Right lobe of liver (tissue), 6 donors: ENCODE results near the gene ZNF18. TPM values are rescaled to one million over a fixed set of nuclear protein-coding genes. Genes with fewer than 3 reads are reported as not detected.

Source experiments
- ATAC-seq, 4 donors: fragments of 200-7000 bp; cut with Tn5 transposase; one replicate each; pipeline ENCODE4 v1.9.1; 2020; ENCODE audit warnings: mild to moderate bottlenecking in 4 of 4, moderate library complexity in 4 of 4
- DNase-seq, 3 donors: peaks; one replicate each; pipeline ENCODE4 v3.0.0-alpha.2; 2020
- H3K27ac ChIP-seq, 3 donors: fragments of 200-600 bp; one replicate each; pipeline ENCODE4 v1.8.0; 2022
- H3K27me3 ChIP-seq, 2 donors: fragments of 200-600 bp; one replicate each; pipeline ENCODE4 v1.8.0; 2022
- H3K36me3 ChIP-seq, 4 donors: fragments of 200-600 bp; sonication (generic) in 1 of 4; one replicate each; pipeline versions ENCODE4 v1.5.1 to v1.8.0; 2017 to 2022; ENCODE audit warnings: control low read depth in 1 of 4
- H3K4me1 ChIP-seq, 4 donors: fragments of 200-600 bp; sonication (generic) in 1 of 4; one replicate each; pipeline versions ENCODE4 v1.5.1 to v1.8.0; 2017 to 2022; ENCODE audit warnings: control low read depth in 1 of 4
- H3K4me3 ChIP-seq, 3 donors: fragments of 200-600 bp; one replicate each; pipeline ENCODE4 v1.8.0; 2022
- H3K9me3 ChIP-seq, 4 donors: fragments of 200-600 bp; sonication (generic) in 1 of 4; one replicate each; pipeline versions ENCODE4 v1.5.1 to v1.8.0; 2017 to 2022; ENCODE audit warnings: control low read depth in 1 of 4
- CTCF ChIP-seq, 4 donors: fragments of 200-600 bp in 3 of 4; fragments of 450-650 bp in 1 of 4; IDR thresholded peaks; one replicate each; pipeline versions ENCODE4 v1.5.1 to v1.8.0; 2016 to 2022; ENCODE audit warnings: antibody characterized with exemption in 4 of 4, mild to moderate bottlenecking in 2 of 4
- POLR2A ChIP-seq: fragments of 450-650 bp; IDR thresholded peaks from one replicate; pipeline ENCODE4 v1.6.1; 2017; ENCODE audit warnings: antibody characterized with exemption, mild to moderate bottlenecking
- WGBS: methylation state at CpG from one replicate; pipeline ENCODE4 v1.1.6; 2018; ENCODE audit warnings: low coverage, low lambda C conversion rate; ENCODE audit not compliant: insufficient coverage; ENCODE audit errors: missing lambda C conversion rate; 5-methylcytosine and 5-hydroxymethylcytosine counted together
- intact Hi-C, 2 donors: fragments of 100-400 bp; cut with DNase I; formaldehyde crosslinking; loops; one replicate each; pipeline versions ENCODE4 v1.11.2 to v1.14.1; 2022
- small RNA-seq, 2 experiments: library from RNA; depleted of rRNA; stranded (forward); fragments of <200 nt; gene quantifications; one replicate each; pipeline ENCODE3, GENCODE V24; 2016
- total RNA-seq, 6 experiments: library from RNA; depleted of rRNA in 2 of 6; stranded (reverse); fragments of >200 nt in 2 of 6; fragmentation: NEBNext Ultra II Directional in 3 of 6; extraction: Animal tissue kit (Norgen Biotek cat#: 25700) in 3 of 6; gene quantifications; one replicate each; pipeline versions ENCODE4 v1.1.0 to v1.2.4, GENCODE V29; 2016 to 2023
- donor health status: DM: no; HTN: yes; CAD: no.
- donor health status: DM: no; HTN: no; CAD: no.
- donor health status: DM: no; HTN: no; CAD: no.
- donor health status: DM: no; HTN: yes; CAD: no.
- donor health status: DM: no; HTN: yes; CAD: no.

Gene ZNF18
- total RNA-seq, 6 experiments from 2014 or later = 3.7 to 7.0 (median 4.2) TPM

DNA sequence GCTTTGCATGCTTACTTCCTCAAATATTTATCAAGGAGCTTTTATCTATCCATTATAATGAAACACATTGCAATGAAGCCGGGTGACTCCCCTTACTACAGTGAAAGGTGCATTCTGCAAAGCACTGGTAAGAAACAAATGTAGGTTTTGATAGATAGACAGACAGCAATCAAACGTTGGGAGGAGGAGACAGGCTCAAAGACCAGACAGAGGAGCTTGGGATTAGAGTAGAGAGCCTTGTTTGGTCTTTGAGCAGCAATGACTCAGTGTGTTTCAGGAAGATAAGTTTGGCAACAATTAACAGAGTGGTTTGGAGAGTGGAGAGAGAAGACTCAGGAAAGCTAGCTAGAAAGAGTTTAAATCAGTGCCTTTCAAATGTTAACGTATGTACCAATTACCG lies 68.8 kb downstream of the ZNF18 start:
- TF ChIP-seq POLR2A (no peak), CTCF (IDR thresholded peaks at IDR 0.05) (no peak)
- Histone ChIP-seq H3K4me1 (no peaks in the 10 kb centered on the region), H3K4me3 (no peak overlapping the region), H3K27ac (no peak overlapping the region), H3K36me3 (no peaks in the 10 kb centered on the region), H3K9me3 (no peaks in the 10 kb centered on the region), H3K27me3 (no peaks in the 10 kb centered on the region)
- intact Hi-C loops = no loop called here
- DNase-seq (no peak), ATAC-seq (no peak)
- 33% methylated on average over 4 of the region's 4 CpGs for whole genome bisulfite sequencing

Small RNA genes lying within 50 kb of the gene (small RNA-seq; reads per million reads assigned to genes)
- gene RNU11-2P = 0 reads per million in 2 experiments

Other genes starting within 250 kb of the ZNF18 start
- gene MAP2K4, start 23.4 kb upstream of the ZNF18 start, total RNA-seq = 10 to 100 TPM; 14.9 to 23.7 (median 18.7) TPM